ENCODE results near the gene EHMT1. TPM values are rescaled to one million over a fixed set of nuclear protein-coding genes. Genes with fewer than 3 reads are reported as not detected.

EHMT1 gene
- total and polyA plus RNA-seq, 10 of the 15 experiments (the other 5 are each of a cell fraction or from before 2014, with no cell fraction given) = 2.9 to 100 (median 48.1) TPM

DNA sequence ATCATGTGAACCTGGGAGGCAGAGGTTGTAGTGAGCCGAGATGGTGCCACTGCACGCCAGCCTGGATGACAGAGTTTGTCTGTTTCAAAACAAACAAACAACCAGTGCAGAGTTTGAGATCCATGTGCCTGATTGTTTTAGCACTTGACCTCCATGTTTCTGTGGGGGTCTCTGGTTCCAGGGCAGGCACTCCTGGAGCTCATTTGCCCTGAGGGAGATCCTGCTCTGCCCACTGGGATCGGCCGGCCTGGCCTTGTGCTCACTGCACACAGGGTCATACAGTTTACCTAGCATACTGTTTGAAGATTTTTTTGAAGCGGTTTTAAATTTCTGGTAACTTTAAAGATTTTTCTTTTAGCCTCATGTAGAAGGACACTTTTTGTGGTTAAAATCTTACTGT lies 78.4 kb downstream of the EHMT1 start:
- Histone ChIP-seq H3K4me3 (no peak overlapping the region), H3K4me1 (ENCODE audit: control insufficient read depth, insufficient read depth, low read length) (no peaks in the 10 kb centered on the region), H2AFZ (ENCODE audit: control insufficient read depth, low read depth, low read length) (no peak overlapping the region), H3K36me3 (ENCODE audit: control insufficient read depth in 2 of 2, insufficient read depth in 2 of 2, low read length in 1 of 2) (peaks cover 0 to 1% of the 10 kb centered on the region in 2 experiments; a peak in 2 of 4 replicates), H3K27ac (ENCODE audit: control insufficient read depth, insufficient read depth) (no peak overlapping the region), H3K9me3 (replicated peaks; ENCODE audit: control insufficient read depth, insufficient read depth, low read length) (peaks cover 5% of the 10 kb centered on the region; the same call in 2 of the 3 replicates), H4K20me1 (ENCODE audit: control insufficient read depth, insufficient read depth) (no peaks in the 10 kb centered on the region), H3K9ac (ENCODE audit: control insufficient read depth, insufficient read depth, low read length) (no peak overlapping the region), H3K4me2 (ENCODE audit: control insufficient read depth, insufficient read depth) (no peak overlapping the region), H3K79me2 (ENCODE audit: control insufficient read depth, insufficient read depth, low read length) (peaks cover 36% of the 10 kb centered on the region), H3K27me3 (replicated peaks in 1 of 2; ENCODE audit: control insufficient read depth in 2 of 2, insufficient read depth in 2 of 2, low read length in 1 of 2) (no peaks in the 10 kb centered on the region)
- ATAC-seq = no peak
- SMC1A ChIA-PET (ENCODE audit: uncharacterized antibody, unreplicated experiment) = no interaction called here
- FAIRE-seq = no peak
- in situ Hi-C loops (cut with MboI) = no loop called here
- no peak for TF ChIP-seq MEF2B (IDR thresholded peaks at IDR 0.05; ENCODE audit: partially characterized antibody, poor library complexity, severe bottlenecking)
- TF ChIP-seq, protein P1, sequence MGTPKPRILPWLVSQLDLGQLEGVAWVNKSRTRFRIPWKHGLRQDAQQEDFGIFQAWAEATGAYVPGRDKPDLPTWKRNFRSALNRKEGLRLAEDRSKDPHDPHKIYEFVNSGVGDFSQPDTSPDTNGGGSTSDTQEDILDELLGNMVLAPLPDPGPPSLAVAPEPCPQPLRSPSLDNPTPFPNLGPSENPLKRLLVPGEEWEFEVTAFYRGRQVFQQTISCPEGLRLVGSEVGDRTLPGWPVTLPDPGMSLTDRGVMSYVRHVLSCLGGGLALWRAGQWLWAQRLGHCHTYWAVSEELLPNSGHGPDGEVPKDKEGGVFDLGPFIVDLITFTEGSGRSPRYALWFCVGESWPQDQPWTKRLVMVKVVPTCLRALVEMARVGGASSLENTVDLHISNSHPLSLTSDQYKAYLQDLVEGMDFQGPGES (IDR thresholded peaks at IDR 0.05) = no peak
- TF ChIP-seq PML (IDR thresholded peaks at IDR 0.05; ENCODE audit: low read length) = no peak
- no peak for TF ChIP-seq USF1 (IDR thresholded peaks at IDR 0.05; ENCODE audit: borderline replicate concordance, extremely low read length, insufficient read depth, low read depth, low read length)
- TF ChIP-seq CBFB (IDR thresholded peaks at IDR 0.05; ENCODE audit: low read depth) = no peak
- no peak for TF ChIP-seq EGR1 (IDR thresholded peaks at IDR 0.05; ENCODE audit: borderline replicate concordance in 1 of 2, low read depth in 2 of 2, low read length in 2 of 2)
- no peak for TF ChIP-seq WRNIP1 (IDR thresholded peaks at IDR 0.05; ENCODE audit: borderline replicate concordance, low read depth, low read length)
- no peak for TF ChIP-seq NR2F1 (conservative IDR thresholded peaks at IDR 0.05)
- TF ChIP-seq, protein P2, sequence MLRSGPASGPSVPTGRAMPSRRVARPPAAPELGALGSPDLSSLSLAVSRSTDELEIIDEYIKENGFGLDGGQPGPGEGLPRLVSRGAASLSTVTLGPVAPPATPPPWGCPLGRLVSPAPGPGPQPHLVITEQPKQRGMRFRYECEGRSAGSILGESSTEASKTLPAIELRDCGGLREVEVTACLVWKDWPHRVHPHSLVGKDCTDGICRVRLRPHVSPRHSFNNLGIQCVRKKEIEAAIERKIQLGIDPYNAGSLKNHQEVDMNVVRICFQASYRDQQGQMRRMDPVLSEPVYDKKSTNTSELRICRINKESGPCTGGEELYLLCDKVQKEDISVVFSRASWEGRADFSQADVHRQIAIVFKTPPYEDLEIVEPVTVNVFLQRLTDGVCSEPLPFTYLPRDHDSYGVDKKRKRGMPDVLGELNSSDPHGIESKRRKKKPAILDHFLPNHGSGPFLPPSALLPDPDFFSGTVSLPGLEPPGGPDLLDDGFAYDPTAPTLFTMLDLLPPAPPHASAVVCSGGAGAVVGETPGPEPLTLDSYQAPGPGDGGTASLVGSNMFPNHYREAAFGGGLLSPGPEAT (IDR thresholded peaks at IDR 0.05; ENCODE audit: low read depth) = no peak
- TF ChIP-seq IKZF1 (conservative IDR thresholded peaks at IDR 0.05) = no peak
- no peak for TF ChIP-seq ESRRA (IDR thresholded peaks at IDR 0.05; ENCODE audit: low read length)
- TF ChIP-seq EED (IDR thresholded peaks at IDR 0.05; ENCODE audit: low read depth) = no peak
- TF ChIP-seq, protein P3, sequence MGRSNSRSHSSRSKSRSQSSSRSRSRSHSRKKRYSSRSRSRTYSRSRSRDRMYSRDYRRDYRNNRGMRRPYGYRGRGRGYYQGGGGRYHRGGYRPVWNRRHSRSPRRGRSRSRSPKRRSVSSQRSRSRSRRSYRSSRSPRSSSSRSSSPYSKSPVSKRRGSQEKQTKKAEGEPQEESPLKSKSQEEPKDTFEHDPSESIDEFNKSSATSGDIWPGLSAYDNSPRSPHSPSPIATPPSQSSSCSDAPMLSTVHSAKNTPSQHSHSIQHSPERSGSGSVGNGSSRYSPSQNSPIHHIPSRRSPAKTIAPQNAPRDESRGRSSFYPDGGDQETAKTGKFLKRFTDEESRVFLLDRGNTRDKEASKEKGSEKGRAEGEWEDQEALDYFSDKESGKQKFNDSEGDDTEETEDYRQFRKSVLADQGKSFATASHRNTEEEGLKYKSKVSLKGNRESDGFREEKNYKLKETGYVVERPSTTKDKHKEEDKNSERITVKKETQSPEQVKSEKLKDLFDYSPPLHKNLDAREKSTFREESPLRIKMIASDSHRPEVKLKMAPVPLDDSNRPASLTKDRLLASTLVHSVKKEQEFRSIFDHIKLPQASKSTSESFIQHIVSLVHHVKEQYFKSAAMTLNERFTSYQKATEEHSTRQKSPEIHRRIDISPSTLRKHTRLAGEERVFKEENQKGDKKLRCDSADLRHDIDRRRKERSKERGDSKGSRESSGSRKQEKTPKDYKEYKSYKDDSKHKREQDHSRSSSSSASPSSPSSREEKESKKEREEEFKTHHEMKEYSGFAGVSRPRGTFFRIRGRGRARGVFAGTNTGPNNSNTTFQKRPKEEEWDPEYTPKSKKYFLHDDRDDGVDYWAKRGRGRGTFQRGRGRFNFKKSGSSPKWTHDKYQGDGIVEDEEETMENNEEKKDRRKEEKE (IDR thresholded peaks at IDR 0.05) = no peak
- TF ChIP-seq HDAC6 (IDR thresholded peaks at IDR 0.05; ENCODE audit: unreplicated experiment) = no peak
- no peak for TF ChIP-seq MAX (IDR thresholded peaks at IDR 0.05; ENCODE audit: low read depth, low read length)
- TF ChIP-seq JUND (IDR thresholded peaks at IDR 0.05; ENCODE audit: low read depth, low read length) = no peak
- POLR2A ChIA-PET = interaction anchor here (0.9 kb wide), 1 partner anchor 12 kb away, joined by 3 read pairs; no protein-coding TSS in a partner anchor
- RAD21 ChIA-PET (ENCODE audit: unreplicated experiment) = interaction anchor here (0.8 to 1.5 kb wide), 2 partner anchors 24 to 64 kb away, joined by 3 to 4 read pairs; no protein-coding TSS in a partner anchor
- no TSS peak for BruUV-seq (replicated peaks)
- CTCF ChIA-PET = interaction anchor here (2.2 kb wide), 1 partner anchor 24 kb away, joined by 7 read pairs; no protein-coding TSS in a partner anchor
- intact Hi-C loops (cut with micrococcal nuclease; ENCODE audit: unreplicated experiment) = no loop called here
- DNase-seq (ENCODE audit: low read depth, low spot score) = no peak
- 96% methylated on average over 5 of the region's 5 CpGs for WGBS (ENCODE audit: insufficient coverage, insufficient replicate concordance, low lambda C conversion rate, missing lambda C conversion rate)

Measured in GM12878 (cell line).